ENCODE data around the gene RNF181.
"Not testable (repeated sequence)": the region's sequence is repeated elsewhere in the genome, so short reads cannot be mapped to it uniquely, and the experiment has no call there.

The RNF181 gene

GRCh38 chr2:85596486-85597143 lies 1.1 kb downstream of the RNF181 start:
- no peak for DNase-seq

GRCh38 chr2:85597241-85597640 lies 1.7 kb downstream of the RNF181 start:
- no peak for DNase-seq

GRCh38 chr2:85598594-85599340 lies 3.2 kb downstream of the RNF181 start:
- no peak for DNase-seq

GRCh38 chr2:85599468-85600234 lies 4.1 kb downstream of the RNF181 start:
- DNase-seq = no peak

DNA sequence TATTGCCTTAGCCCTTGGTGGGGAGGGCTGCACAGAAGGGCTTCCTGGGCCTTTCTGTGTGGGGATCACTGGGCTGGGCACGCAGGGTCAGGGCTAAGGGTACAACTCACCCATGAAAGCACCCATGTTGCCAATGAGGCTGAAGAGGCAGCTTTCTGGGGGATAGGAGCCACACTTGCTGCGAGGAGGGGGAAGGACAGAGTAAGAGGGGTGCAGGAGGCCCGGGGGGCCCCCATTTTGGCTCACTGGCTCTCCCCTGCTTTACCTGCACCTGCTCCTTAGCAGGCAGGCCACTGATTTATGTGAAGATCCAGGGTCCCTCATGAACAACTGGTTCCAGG lies 4.7 kb downstream of the RNF181 start:
- no peak for DNase-seq

GRCh38 chr2:85600951-85601770 lies 5.6 kb downstream of the RNF181 start:
- DNase-seq = no peak

GRCh38 chr2:85601771-85602475 lies 6.4 kb downstream of the RNF181 start:
- DNase-seq = no peak

GRCh38 chr2:85602476-85603234 lies 7.1 kb downstream of the RNF181 start, which contains the start of gene TMEM150A:
TSS of gene TMEM150A (minus strand) at chr2:85602698. CDS start at chr2:85601948, 750 bp downstream.
- DNase-seq = peak; percentile 55

DNA sequence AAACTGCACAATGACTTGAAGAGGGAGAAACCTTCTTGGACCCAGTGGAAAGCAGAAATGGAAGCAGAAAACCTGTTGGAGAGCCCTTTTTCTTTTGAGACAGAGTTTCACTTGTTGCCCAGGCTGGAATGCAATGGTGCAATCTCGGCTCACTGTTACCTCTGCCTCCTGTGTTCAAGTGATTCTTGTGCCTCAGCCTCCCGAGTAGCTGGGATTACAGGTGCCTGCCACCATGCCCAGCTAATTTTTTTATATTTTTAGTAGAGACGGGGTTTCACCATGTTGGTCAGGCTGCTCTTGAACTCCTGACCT lies 8.5 kb downstream of the RNF181 start:
- not testable (repeated sequence) for DNase-seq

DNA sequence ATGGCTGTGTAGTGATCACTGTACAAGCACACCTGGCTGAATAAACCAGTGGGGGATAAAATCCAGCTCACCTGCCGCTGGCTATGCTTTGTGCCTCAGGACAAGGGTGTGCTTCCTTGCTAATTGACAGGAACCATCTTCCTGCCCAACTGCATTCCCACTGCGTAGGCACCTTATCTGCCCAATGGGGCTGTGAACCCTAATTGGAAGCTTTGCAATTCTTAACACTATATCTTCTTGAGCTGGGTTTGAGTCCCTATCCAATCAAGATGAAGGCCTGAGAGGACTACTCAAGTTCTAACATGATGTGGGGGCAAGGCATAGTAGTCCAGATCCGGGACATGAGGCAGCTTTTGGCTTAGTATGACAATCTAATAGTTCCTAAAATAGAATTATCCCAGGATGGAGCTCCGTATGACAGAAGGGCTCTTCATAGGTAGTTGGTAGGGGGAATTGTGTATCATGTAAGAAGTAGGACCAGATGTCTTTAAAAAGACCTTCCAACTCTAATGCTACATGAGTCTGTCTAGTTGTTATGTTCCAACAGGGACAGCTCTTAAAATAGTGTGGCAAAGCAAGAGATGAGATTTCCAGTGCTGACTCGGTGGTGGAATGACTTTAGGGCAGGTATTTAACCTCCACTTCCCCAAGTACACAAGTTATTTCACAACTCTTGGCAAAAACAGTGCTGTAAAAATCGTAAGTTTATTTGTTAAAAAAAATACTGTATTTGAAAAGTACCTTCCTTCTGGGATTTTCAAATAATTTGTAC lies 9.2 kb downstream of the RNF181 start:
- DNase-seq = no peak

DNA sequence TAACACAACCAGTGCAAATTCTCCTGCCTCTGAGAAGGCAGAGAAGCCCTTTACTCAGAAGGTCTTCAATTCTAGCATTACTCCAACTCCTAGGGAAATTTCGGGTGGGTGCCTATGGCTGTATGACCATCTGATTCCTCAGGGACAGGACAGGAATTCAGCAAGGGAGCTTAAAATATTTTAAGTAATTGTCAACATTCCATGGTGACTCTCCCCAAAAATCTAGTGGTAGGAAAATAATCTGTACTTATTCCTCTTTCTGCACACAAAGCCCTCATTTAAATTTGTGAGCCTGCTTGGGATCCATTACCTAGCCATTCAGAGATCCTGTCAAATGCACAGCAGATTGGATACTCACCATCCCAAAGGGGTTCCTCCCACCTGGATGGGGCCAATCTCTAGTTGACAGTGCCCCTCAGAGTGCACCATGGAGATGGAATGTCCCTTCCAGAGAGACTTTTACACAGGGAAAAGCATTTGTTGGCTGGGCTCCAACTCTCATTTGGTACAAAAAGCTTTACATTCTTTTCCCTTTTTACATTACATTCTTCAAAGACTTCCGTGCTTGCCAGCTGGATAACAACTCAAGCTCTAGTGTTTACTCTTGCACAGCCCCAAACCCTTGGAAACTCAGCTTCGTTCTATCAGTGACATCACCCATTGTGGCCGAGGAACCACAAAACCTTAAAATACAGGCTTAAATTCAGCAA lies 10.0 kb downstream of the RNF181 start:
- no peak for DNase-seq

DNA sequence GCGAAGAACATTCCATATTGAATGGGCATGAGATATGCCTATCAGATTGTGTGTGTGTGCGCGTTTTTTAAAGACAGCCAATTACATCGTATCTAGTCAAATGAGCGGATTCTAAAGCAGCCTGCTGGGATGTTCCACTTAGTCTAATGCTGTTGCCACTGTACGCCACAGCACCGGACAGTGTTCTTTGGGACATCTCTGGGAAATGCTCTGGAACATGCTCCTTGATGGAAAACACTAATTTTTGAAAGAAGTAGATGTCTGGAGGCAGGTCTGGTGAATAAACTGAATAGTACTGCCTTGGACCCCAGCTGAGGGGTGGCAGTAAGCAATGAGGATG lies 10.5 kb downstream of the RNF181 start:
- no peak for DNase-seq

GRCh38 chr2:85607268-85608215 lies 12.0 kb downstream of the RNF181 start:
- DNase-seq = no peak

DNA sequence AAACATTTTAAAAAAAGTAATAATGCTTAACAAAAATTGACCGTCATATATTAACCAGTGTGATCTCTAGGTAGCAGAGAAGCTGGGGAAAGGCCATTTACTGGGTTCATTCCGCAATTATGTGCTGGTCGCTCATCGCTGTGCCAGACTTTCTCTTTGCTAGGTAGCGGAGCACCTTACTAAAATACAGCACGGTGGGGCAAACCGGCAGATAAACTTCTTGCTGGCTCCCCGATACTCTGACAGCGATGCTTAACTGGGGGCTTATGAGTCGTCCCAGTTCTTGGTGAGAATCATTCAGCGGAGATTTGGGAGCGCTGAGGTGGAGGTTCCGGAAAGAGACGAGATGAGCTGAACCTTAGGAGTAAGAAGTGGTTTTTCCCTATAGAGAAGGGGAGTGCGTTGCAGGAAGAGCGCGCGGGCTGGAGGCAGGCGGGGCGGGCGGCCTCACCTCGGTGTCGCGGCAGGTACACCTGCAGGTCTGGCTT lies 15.7 kb downstream of the RNF181 start:
- no peak for DNase-seq

DNA sequence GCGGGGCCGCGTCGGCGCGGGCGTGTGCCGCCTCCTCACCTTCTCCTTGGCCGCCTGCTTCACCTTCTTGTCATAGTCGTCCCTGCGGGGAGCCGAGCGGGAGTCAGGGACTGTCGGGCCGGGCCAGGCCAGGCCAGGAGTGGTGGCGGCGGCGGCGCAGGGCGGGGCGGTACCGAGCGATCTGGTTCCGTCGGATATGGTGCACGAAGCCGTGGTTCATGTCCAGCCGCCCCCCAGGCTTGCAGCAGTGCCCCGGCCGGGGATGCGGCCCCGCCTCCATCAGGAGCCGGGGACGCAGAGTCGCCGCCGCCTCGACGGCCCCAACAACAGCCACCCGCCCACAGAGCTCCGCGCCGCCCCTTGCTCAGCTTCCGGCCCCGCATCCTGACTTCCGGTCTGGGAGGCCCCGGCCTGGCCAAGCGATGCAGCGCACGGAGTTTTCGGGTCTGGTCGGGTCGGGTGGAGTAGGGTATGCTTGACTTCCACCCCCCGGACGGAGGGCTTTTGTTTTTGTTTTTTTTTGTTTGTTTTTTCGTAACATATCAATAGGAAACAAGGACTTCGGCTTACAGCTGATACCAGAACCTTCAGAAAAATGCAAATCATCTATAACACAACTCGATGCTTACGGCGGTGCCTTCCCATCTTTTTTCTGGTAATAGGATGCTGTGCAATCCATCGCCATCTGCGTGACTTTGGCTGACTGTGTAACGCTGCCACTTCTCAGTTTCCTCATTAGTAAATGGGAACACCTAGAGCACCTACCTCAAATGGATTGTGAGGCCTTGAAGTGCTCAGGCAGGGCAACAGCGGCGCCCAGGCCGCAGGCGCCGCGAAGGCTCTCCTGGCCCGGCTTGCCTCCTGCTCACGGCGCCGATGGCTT lies 16.4 kb downstream of the RNF181 start, which contains the start of gene C2orf68:
Gene C2orf68, minus strand, starts transcription at position 362 of the 883 bp plus-strand sequence. Its CDS starts 82 bp downstream, at position 280.
- DNase-seq = peak; percentile 87

DNA sequence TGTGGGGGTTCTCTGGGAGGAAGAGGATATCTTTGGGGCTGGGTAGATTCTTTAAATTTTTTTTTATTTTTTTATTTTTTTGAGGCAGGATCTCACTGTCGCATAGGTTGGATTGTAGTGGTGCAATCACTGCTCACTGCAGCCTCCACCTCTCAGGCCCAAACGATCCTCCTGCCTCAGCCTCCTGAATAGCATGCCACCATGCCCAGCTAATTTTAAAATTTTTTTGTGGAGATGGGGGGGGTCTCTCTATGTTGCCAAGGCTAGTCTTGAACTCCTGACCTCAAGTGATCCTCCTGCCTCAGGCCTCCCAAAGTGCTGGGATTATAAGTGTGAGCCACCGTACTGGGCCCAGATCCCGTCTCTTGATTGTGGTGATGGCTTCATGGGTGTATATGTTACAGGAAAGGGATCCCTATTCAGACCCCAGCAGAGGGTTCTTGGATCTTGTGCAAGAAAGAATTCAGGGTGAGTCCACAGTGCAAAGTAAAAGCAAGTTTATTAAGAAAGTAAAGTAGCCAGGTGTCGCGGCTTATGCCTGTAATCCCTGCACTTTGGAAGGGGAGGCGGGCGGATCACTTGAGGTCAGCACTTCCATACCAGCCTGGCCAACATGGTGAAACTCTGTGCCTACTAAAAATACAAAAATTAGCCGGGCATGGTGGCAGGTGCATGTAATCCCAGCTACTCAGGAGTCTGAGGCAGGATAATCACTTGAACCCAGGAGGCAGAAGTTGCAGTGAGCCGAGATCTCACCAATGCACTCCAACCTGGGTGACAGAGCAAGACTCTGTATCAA lies 18.4 kb downstream of the RNF181 start:
- DNase-seq = no peak

- not testable (repeated sequence) for DNase-seq
Observed at GRCh38 chr2:85614757-85615156, 19.2 kb downstream of the RNF181 start.

All from NCI-H2107 (cell line).